Activated CD4-positive, alpha-beta memory T cell treated with anti-CD3 and anti-CD28 coated beads for 36 hours (primary cell): ENCODE data around the gene FIGNL1. TPM values are rescaled to one million over a fixed set of nuclear protein-coding genes. Genes with fewer than 3 reads are reported as not detected.

Experiments used
- total RNA-seq, 2 experiments: library from RNA; stranded (reverse); gene quantifications; one replicate each; pipeline ENCODE4 v1.2.3, GENCODE V29; 2021

The FIGNL1 gene
- total RNA-seq, 2 experiments from 2014 or later, result 46.2 to 49.0 TPM

Other genes starting within 250 kb of the FIGNL1 start
- 100 to 1,000 TPM; 207 to 216 TPM for gene IKZF1, start 145.6 kb downstream of the FIGNL1 start, total RNA-seq
- gene DDC, start 115.1 kb upstream of the FIGNL1 start, total RNA-seq, result not detected